CD14-positive monocyte (primary cell): ENCODE data around the gene CREB1. TPM values are rescaled to one million over a fixed set of nuclear protein-coding genes. Genes with fewer than 3 reads are reported as not detected.

ENCODE experiments used
- DNase-seq, 3 donors: peaks; one replicate each; pipeline ENCODE4 v3.0.0-alpha.2; 2011 to 2022
- H2AFZ ChIP-seq: 2 replicates; pipeline ENCODE4 v1.6.0; 2012; ENCODE audit warnings: mild to moderate bottlenecking, low read depth, low read length, inconsistent platforms; ENCODE audit not compliant: insufficient read depth, poor library complexity, severe bottlenecking
- H3K27ac ChIP-seq, 2 donors: 1 replicate in 1 of 2; 2 replicates in 1 of 2; pipeline ENCODE4 v1.5.1; 2012 to 2013; ENCODE audit warnings: low read length in 2 of 2, control low read depth in 1 of 2, inconsistent platforms in 1 of 2, low read depth in 1 of 2, mild to moderate bottlenecking in 1 of 2
- H3K27me3 ChIP-seq, 2 donors: one replicate each; pipeline versions ENCODE4 v1.6.0 to v1.6.1; 2011 to 2013; ENCODE audit warnings: low read length in 2 of 2; ENCODE audit not compliant: control insufficient read depth in 2 of 2, insufficient read depth in 2 of 2
- H3K36me3 ChIP-seq, 2 donors: replicated peaks in 1 of 2; 1 replicate in 1 of 2; 2 replicates in 1 of 2; pipeline versions ENCODE4 v1.5.1 to v1.6.1; 2012 to 2013; ENCODE audit warnings: low read length in 2 of 2, control low read depth in 1 of 2, inconsistent platforms in 1 of 2, mild to moderate bottlenecking in 1 of 2; ENCODE audit not compliant: insufficient read depth in 2 of 2, control insufficient read depth in 1 of 2
- H3K4me1 ChIP-seq, 2 donors: 1 replicate in 1 of 2; 2 replicates in 1 of 2; pipeline versions ENCODE4 v1.5.1 to v1.6.1; 2012 to 2013; ENCODE audit warnings: low read length in 2 of 2, control low read depth in 1 of 2, inconsistent platforms in 1 of 2, mild to moderate bottlenecking in 1 of 2, moderate library complexity in 1 of 2; ENCODE audit not compliant: insufficient read depth in 2 of 2, control insufficient read depth in 1 of 2
- H3K4me2 ChIP-seq: replicated peaks from 2 replicates; pipeline ENCODE3; 2012; ENCODE audit warnings: low read length, moderate library complexity, mild to moderate bottlenecking; ENCODE audit not compliant: poor library complexity, severe bottlenecking; ENCODE audit errors: extremely low read depth
- H3K4me3 ChIP-seq, 3 experiments: fragments of 200-600 bp in 1 of 3; sonication (generic) in 1 of 3; replicated peaks in 1 of 3; 1 replicate in 2 of 3; 2 replicates in 1 of 3; pipeline ENCODE4 v1.5.1; 2011 to 2013; ENCODE audit warnings: low read length in 3 of 3, mild to moderate bottlenecking in 3 of 3, control low read depth in 2 of 3, low read depth in 2 of 3, inconsistent platforms in 1 of 3, moderate library complexity in 1 of 3
- H3K79me2 ChIP-seq: 2 replicates; pipeline ENCODE4 v1.6.0; 2012; ENCODE audit warnings: mild to moderate bottlenecking, control low read depth, inconsistent platforms, low read length, moderate library complexity; ENCODE audit not compliant: insufficient read depth
- H3K9ac ChIP-seq: 2 replicates; pipeline ENCODE4 v1.6.0; 2017; ENCODE audit warnings: low read length, mild to moderate bottlenecking; ENCODE audit not compliant: insufficient read depth, poor library complexity, severe bottlenecking
- H3K9me3 ChIP-seq, 2 donors: replicated peaks in 1 of 2; 1 replicate in 1 of 2; 2 replicates in 1 of 2; pipeline versions ENCODE4 v1.5.1 to v1.6.1; 2012 to 2013; ENCODE audit warnings: low read length in 2 of 2, control low read depth in 1 of 2; ENCODE audit not compliant: control insufficient read depth in 1 of 2, insufficient read depth in 1 of 2
- H4K20me1 ChIP-seq: 2 replicates; pipeline ENCODE4 v1.6.0; 2012; ENCODE audit warnings: mild to moderate bottlenecking, low read length, control low read depth, moderate library complexity; ENCODE audit not compliant: insufficient read depth
- H3K27ac Mint-ChIP-seq, 7 donors: one replicate each; pipeline ENCODE4 v1.8.0; 2020; ENCODE audit warnings: mild to moderate bottlenecking in 7 of 7, mixed read lengths in 7 of 7, moderate library complexity in 6 of 7, inconsistent platforms in 2 of 7
- H3K27me3 Mint-ChIP-seq, 3 donors: one replicate each; pipeline ENCODE4 v1.8.0; 2021 to 2022; ENCODE audit warnings: low read depth in 3 of 3, mild to moderate bottlenecking in 3 of 3, mixed read lengths in 3 of 3, moderate library complexity in 3 of 3, inconsistent platforms in 1 of 3
- H3K36me3 Mint-ChIP-seq, 2 donors: one replicate each; pipeline ENCODE4 v1.8.0; 2020; ENCODE audit warnings: mixed read lengths in 2 of 2, inconsistent platforms in 1 of 2, mild to moderate bottlenecking in 1 of 2
- H3K4me1 Mint-ChIP-seq: one replicate; pipeline ENCODE4 v1.8.0; 2020; ENCODE audit warnings: mild to moderate bottlenecking, mixed read lengths
- H3K4me3 Mint-ChIP-seq, 2 donors: one replicate each; pipeline ENCODE4 v1.8.0; 2020; ENCODE audit warnings: mild to moderate bottlenecking in 2 of 2, mixed read lengths in 2 of 2, moderate library complexity in 1 of 2
- H3K9me3 Mint-ChIP-seq, 7 donors: one replicate each; pipeline ENCODE4 v1.8.0; 2020 to 2022; ENCODE audit warnings: mixed read lengths in 7 of 7, mild to moderate bottlenecking in 6 of 7, moderate library complexity in 6 of 7, inconsistent platforms in 2 of 7
- intact Hi-C, 2 donors: fragments of 100-400 bp; cut with micrococcal nuclease; formaldehyde crosslinking; loops; one replicate each; pipeline versions ENCODE4 v1.15.0 to v1.15.1; 2023
- polyA plus RNA-seq, 3 donors: library from polyadenylated mRNA; depleted of rRNA in 1 of 3; unstranded in 2 of 3; stranded (reverse) in 1 of 3; fragments of 300-500 nt in 2 of 3; fragments of >200 nt in 1 of 3; fragmentation: Illumina TruSeq in 2 of 3; gene quantifications; 1 replicate in 2 of 3; 2 replicates in 1 of 3; pipeline ENCODE4 v1.2.3, GENCODE V29; 2012 to 2021
- TF ChIP-seq, protein P1 (sequence below): fragments of 200-600 bp; IDR thresholded peaks from one replicate; pipeline ENCODE4 v1.8.0; 2022; ENCODE audit warnings: antibody characterized with exemption, mild to moderate bottlenecking

The CREB1 gene
- polyA plus RNA-seq, 3 donors, result 43.3 to 60.5 (median 55.2) TPM

DNA sequence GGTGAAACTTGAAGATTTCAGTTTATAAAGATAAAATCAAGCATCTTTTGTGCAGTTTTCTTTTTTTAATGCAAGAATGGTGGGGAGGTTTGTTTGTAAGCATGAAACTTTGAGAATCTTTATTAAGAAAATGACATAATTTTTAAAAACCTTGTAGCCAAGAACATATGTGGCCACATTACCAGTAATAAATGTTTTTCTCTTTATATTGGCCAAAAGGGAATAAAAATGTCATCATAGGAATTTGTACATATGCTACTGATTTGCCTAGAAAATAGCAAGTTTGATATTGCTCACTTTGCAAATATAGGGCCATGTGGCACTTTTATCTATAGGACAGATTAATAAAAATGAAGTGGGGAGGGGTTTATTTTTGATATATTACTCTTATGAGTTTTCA lies 69.9 kb downstream of the CREB1 start:
- Histone ChIP-seq H3K9me3 (no peaks in the 10 kb centered on the region), H3K79me2 (peaks cover 18% of the 10 kb centered on the region), H2AFZ (no peak overlapping the region), H3K4me1 (no peaks in the 10 kb centered on the region), H4K20me1 (peaks cover 29% of the 10 kb centered on the region), H3K36me3 (peaks cover 16 to 80% of the 10 kb centered on the region in 2 donors), H3K27ac (peak overlapping the region in 1 of 2 donors; percentile 17), H3K27me3 (no peaks in the 10 kb centered on the region), H3K4me3 (no peak overlapping the region), H3K4me2 (no peak overlapping the region), H3K9ac (no peak overlapping the region)
- intact Hi-C loops, result no loop called here
- H3K36me3 Mint-ChIP-seq, result peaks cover 29 to 49% of the 10 kb centered on the region in 2 donors
- no peaks in the 10 kb centered on the region for H3K9me3 Mint-ChIP-seq
- no peaks in the 10 kb centered on the region for H3K27me3 Mint-ChIP-seq
- H3K4me3 Mint-ChIP-seq, result no peak overlapping the region
- TF ChIP-seq, protein P1, sequence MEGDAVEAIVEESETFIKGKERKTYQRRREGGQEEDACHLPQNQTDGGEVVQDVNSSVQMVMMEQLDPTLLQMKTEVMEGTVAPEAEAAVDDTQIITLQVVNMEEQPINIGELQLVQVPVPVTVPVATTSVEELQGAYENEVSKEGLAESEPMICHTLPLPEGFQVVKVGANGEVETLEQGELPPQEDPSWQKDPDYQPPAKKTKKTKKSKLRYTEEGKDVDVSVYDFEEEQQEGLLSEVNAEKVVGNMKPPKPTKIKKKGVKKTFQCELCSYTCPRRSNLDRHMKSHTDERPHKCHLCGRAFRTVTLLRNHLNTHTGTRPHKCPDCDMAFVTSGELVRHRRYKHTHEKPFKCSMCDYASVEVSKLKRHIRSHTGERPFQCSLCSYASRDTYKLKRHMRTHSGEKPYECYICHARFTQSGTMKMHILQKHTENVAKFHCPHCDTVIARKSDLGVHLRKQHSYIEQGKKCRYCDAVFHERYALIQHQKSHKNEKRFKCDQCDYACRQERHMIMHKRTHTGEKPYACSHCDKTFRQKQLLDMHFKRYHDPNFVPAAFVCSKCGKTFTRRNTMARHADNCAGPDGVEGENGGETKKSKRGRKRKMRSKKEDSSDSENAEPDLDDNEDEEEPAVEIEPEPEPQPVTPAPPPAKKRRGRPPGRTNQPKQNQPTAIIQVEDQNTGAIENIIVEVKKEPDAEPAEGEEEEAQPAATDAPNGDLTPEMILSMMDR, result no peak
- DNase-seq, result no peak
- H3K27ac Mint-ChIP-seq, result peak overlapping the region in 1 of 7 donors; percentile 12
- H3K4me1 Mint-ChIP-seq, result peaks cover 4% of the 10 kb centered on the region

DNA sequence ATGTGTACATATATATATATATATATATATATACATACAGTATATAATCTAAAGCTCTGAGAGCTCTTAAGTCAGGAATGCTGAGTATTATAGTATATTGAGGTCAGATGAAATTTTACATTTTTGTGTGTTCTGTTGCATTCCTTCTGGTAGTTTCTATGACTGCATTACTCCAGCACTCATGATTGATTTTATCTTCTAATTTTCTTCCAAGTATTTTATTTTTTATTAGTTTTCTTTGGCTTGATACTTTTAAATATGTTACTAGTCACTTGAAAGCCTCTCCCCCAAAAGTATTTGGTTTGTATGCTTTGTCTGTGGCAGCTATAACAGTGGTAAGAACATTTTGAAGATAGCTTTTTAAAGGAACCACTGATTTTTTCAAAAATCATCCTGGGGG lies 70.5 kb downstream of the CREB1 start:
- H3K4me1 Mint-ChIP-seq, result peaks cover 3% of the 10 kb centered on the region
- TF ChIP-seq, protein P1, result no peak

More for the DNA sequence above, 70.5 kb downstream of the CREB1 start:
- Mint-ChIP-seq H3K27me3 (no peaks in the 10 kb centered on the region), H3K27ac (no peak overlapping the region), H3K4me3 (no peak overlapping the region), H3K36me3 (peaks cover 29 to 48% of the 10 kb centered on the region in 2 donors), H3K9me3 (no peaks in the 10 kb centered on the region)
- H3K9me3 ChIP-seq, result no peaks in the 10 kb centered on the region
- no peak overlapping the region for H3K4me3 ChIP-seq
- H2AFZ ChIP-seq, result no peak overlapping the region
- H4K20me1 ChIP-seq, result peaks cover 34% of the 10 kb centered on the region
- peaks cover 14% of the 10 kb centered on the region for H3K79me2 ChIP-seq
- no peak overlapping the region for H3K9ac ChIP-seq
- no peak overlapping the region for H3K4me2 ChIP-seq
- intact Hi-C loops, result no loop called here
- H3K27me3 ChIP-seq, result no peaks in the 10 kb centered on the region
- H3K4me1 ChIP-seq, result no peaks in the 10 kb centered on the region
- no peak overlapping the region for H3K27ac ChIP-seq
- DNase-seq, result no peak
- H3K36me3 ChIP-seq, result peaks cover 16 to 75% of the 10 kb centered on the region in 2 donors
